HUES48 (cell line): ENCODE data around the gene ARL8A.

Source experiments
- H3K27ac ChIP-seq: one replicate; pipeline ENCODE4 v1.7.0; 2013; ENCODE audit warnings: low read depth, low read length, inconsistent platforms
- H3K27me3 ChIP-seq: 2 replicates; pipeline ENCODE4 v1.6.1; 2013; ENCODE audit warnings: mild to moderate bottlenecking, low read length; ENCODE audit not compliant: control insufficient read depth, insufficient read depth
- H3K36me3 ChIP-seq: 2 replicates; pipeline ENCODE4 v1.6.1; 2013; ENCODE audit warnings: low read length; ENCODE audit not compliant: control insufficient read depth, insufficient read depth
- H3K4me1 ChIP-seq: 2 replicates; pipeline ENCODE4 v1.6.1; 2013; ENCODE audit warnings: mild to moderate bottlenecking, low read length; ENCODE audit not compliant: control insufficient read depth, insufficient read depth
- H3K4me3 ChIP-seq: 2 replicates; pipeline ENCODE4 v1.5.1; 2013; ENCODE audit warnings: mild to moderate bottlenecking, low read depth, low read length
- H3K9ac ChIP-seq: 2 replicates; pipeline ENCODE4 v1.6.1; 2013; ENCODE audit warnings: mild to moderate bottlenecking, low read depth, low read length, moderate library complexity
- H3K9me3 ChIP-seq: 2 replicates; pipeline ENCODE4 v1.6.1; 2013; ENCODE audit warnings: low read length; ENCODE audit not compliant: control insufficient read depth, insufficient read depth

ARL8A gene

DNA sequence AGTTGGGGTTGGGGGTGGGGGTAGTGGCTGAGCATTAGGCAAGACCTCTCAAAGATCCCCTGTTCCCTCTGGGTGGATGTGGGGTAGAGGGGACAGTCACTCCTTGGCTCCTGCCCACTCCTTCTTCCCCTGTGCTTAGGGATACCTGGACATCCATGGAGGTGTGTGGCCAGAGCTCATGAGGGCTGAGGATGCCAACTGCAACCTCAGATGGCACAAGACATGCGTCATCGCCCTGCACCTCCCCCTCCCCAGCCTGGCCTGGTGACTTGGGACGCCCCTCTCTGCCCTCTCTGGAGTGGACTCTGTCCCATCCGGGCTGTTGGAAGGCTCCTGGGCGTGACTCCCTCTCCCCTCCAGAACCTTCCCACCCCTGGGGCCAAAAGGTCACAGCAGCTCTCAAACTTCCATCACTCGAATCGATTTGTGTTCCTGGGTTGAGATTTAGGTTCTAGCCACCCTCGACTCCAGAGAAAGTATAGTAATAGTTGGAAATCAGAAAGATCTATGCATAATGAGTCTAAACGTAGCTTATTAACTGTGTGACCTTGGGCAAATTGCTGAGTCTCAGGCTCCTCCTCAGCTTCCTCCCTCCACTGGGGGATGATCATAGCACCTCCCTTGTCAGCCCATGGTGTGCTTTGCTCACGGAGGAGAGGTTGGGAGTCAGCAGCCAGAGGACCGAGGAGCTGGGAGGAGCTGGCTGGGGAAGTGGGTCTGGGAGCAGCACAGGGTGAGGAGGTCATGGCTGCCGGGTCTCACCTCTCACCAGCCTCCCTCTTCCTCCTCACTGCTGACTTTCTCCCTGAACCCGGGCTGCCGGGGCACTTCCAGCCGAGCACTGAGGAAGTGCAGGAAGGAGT is 18.1 kb upstream of the ARL8A start:
- Histone ChIP-seq H3K9ac (no peak overlapping the region), H3K27ac (no peak overlapping the region), H3K4me1 (peaks cover 20% of the 10 kb centered on the region; the same call in 1 of the 2 replicates), H3K4me3 (no peak overlapping the region), H3K9me3 (no peaks in the 10 kb centered on the region), H3K27me3 (no peaks in the 10 kb centered on the region), H3K36me3 (no peaks in the 10 kb centered on the region)

DNA sequence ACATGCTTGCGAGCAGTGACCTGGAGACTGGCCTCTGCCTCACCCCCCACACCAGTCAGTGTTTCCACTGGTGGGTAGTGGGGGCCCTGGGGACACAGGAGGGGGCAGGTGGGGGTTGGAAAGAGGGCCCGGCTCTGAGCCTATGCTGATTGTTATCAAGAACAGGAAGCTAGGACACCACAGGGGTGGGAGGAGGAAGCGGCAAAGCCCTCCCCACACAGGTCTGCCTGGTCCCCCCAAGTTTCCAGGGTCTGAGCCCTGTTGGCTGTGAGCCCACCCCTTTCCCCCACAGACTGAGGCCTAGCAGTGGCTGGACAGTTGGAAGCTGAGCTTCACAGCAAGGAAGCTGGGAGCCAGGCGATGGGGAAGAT is 17.5 kb upstream of the ARL8A start:
- peaks cover 20% of the 10 kb centered on the region; the same call in 1 of the 2 replicates for H3K4me1 ChIP-seq
- no peak overlapping the region for H3K4me3 ChIP-seq
- H3K9ac ChIP-seq: no peak overlapping the region
- H3K27ac ChIP-seq: no peak overlapping the region
- no peaks in the 10 kb centered on the region for H3K36me3 ChIP-seq
- no peaks in the 10 kb centered on the region for H3K27me3 ChIP-seq
- no peaks in the 10 kb centered on the region for H3K9me3 ChIP-seq

DNA sequence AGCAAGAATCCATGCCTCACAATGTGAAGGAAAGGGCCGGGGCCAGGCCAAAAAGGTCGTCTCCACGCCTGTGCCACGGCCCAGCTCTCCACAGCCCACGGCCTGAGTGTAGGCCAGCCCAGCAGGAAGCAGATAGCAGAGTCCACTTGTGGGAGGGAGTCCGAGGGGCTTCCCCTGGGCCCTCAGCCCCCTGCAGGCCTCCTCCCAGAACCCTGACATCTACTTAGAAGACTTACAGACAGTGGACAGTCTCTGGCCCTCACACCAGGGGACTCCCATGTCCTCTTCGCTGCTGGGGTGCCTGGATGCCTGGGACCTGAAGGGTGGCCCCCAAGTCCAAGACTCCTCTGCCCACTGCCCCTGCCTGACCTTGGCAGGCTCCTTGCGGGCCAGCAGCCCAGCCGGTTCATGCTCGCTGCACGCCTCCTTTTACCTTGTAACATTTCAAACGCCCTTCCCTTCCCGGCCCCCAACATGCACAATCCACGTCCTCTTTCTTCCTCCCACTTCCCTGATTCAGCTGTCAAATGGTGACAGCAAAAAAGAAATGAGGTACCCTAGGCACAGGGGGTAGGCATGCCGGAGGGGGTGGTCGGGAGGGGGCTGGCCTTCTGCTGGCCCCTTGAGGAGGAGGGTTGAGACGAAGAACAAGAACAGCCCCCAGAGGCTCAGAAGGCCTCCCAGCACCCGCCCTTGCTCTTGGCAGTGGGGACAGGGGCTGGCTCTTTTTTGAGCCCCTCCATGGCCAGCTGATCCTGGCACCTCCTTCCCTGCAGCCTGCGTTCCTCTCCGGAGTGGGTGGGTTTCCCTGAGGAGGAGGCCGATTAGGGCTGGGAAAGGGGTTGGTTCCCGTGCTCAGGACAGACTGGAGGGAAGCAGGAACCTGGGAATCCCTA is 16.9 kb upstream of the ARL8A start:
- Histone ChIP-seq H3K36me3 (no peaks in the 10 kb centered on the region), H3K4me1 (peaks cover 20% of the 10 kb centered on the region; the same call in 1 of the 2 replicates), H3K27ac (no peak overlapping the region), H3K9me3 (no peaks in the 10 kb centered on the region), H3K27me3 (no peaks in the 10 kb centered on the region), H3K4me3 (no peak overlapping the region), H3K9ac (no peak overlapping the region)

DNA sequence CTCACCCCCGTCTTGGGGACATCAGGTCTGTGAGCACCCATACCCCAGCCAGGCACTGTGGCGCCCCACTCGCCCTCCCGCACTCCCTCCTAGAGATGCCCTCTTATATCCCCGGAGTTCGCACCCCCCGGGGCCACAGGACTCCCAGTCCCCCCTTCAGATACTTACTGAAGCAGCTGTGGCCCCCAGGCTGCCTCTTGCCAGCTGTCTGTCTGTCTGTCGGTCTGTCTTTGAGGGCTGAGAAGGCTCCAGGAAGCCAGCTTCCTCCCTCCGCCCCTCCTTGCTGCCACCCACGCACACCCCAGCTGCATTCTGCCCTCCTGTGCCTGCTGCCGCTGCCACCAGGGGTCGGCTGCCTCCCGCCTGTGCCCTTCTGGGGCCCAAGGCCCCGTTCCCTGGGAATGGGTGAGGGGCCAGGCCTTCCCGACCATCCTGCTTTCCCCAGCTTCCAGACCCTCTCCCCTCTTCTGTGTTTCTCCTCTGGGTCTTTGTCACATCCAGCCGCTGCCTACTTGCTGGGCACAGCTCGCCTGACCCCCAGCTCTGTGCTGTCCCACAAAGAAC is 15.9 kb upstream of the ARL8A start, which contains the start of gene PTPN7:
Gene PTPN7 (minus strand): TSS at position 226 of the 564 bp plus-strand sequence. CDS start 1,200 bp downstream, outside the sequence.
- H3K9me3 ChIP-seq: no peaks in the 10 kb centered on the region
- peaks cover 14% of the 10 kb centered on the region; the same call in 1 of the 2 replicates for H3K4me1 ChIP-seq
- no peak within 1 kb of the TSS for H3K27ac ChIP-seq
- no peaks in the 10 kb centered on the region for H3K27me3 ChIP-seq
- H3K4me3 ChIP-seq: no peak within 1 kb of the TSS
- H3K9ac ChIP-seq: no peak within 1 kb of the TSS
- no peaks in the 10 kb centered on the region for H3K36me3 ChIP-seq

DNA sequence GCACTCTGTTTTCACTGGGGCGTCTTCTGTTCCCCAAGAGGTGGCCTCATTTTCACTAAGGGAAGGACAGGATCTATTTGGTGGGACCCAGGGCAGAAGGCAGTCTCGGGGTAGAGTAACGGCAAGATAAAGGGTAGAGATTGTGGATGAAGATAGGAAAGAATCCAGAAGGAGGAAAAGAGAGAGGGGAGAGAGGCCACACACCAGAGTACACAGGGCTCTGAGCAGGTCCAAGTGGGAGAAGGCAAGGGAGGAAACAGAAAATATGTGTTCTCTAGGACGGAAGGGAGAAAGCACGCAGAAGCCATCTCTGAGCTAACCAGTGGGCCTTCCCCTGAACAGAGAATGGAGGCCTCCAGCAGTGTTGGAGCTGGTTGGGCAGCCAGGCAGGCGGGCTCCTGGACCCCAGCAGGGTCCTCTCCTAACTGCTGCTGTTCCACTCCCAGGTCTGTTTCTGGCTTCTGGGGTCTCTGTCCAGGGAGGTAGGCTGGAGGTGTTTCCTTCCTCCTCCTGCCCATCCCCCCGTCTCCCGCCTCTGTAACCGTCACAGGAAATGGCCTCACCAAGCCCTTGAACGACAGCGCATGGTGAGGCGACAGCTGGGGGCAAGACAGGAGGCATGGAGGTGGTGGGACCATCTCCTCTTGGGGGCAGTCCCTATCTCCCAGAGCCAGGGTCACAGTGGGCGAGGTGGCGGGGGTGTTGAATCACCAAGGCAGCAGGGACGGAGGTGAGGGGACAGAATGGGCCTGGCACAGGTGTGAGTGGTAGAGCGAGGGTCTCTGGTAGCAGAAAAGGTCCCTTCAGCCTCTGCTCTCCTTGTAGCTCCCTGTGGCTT is 15.2 kb upstream of the ARL8A start:
- H3K4me1 ChIP-seq: peaks cover 14% of the 10 kb centered on the region; the same call in 1 of the 2 replicates
- H3K27me3 ChIP-seq: no peaks in the 10 kb centered on the region
- H3K36me3 ChIP-seq: no peaks in the 10 kb centered on the region
- no peaks in the 10 kb centered on the region for H3K9me3 ChIP-seq
- no peak overlapping the region for H3K9ac ChIP-seq
- no peak overlapping the region for H3K27ac ChIP-seq
- no peak overlapping the region for H3K4me3 ChIP-seq

DNA sequence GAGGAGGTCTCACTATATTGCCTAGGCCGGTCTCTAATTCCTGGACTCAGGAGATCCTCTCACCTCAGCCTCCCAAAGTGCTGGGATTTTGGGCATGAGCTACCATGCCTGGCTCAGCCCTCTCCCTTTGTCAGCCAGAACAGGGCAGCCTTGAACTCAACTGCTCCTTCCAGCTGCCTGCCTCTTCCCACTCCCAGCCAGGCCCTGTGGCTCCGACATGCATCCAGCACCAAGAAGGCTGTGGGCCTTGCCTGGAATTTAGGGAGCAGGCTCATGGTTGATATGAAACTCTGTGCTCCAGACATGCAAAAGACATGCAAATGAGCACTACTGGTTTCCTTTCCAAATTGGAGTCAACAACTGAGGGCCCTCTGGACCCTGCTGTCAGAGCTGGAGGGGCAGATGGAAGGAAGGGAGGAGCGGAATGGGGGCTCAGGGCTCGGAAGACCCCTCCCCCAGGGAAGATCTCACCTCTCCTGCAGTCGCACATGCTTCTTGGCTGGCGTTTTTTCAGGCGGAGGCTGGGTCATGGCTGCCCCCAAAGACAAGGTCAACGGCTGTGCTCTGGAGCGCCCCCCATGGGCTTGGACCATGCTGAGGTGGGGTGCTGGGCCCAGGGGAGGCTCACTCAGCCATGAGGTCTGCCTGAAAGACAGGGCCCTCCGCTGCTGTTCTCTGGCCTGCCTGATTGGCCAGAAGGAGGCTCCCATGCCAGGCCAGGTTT is 14.4 kb upstream of the ARL8A start:
- Histone ChIP-seq H3K4me1 (peaks cover 19% of the 10 kb centered on the region), H3K27me3 (no peaks in the 10 kb centered on the region), H3K27ac (no peak overlapping the region), H3K9ac (no peak overlapping the region), H3K9me3 (no peaks in the 10 kb centered on the region), H3K4me3 (no peak overlapping the region), H3K36me3 (no peaks in the 10 kb centered on the region)

DNA sequence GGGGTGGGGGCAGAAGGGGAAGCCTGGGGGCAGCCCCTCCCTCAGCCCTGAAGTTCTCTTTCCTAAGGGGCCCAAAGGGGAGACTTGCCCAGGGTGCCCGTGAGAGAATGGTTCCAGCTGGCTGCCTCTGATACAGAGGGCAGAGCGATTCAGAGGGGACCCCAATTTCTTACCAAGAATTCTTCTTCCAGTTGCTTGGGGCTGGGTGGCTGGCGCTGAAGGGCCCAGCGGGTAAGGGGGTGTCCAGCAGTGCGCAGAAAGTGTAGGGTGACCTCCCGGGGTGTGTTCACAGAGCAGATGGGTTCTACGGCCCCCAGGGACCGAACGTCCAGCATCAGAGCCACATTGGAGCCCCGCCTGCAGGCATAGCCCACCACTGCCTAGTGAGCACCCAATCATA is 13.4 kb upstream of the ARL8A start:
- H3K9ac ChIP-seq: no peak overlapping the region
- H3K4me1 ChIP-seq: peaks cover 19% of the 10 kb centered on the region
- H3K27ac ChIP-seq: no peak overlapping the region
- H3K4me3 ChIP-seq: no peak overlapping the region
- H3K27me3 ChIP-seq: no peaks in the 10 kb centered on the region
- no peaks in the 10 kb centered on the region for H3K9me3 ChIP-seq
- H3K36me3 ChIP-seq: no peaks in the 10 kb centered on the region

DNA sequence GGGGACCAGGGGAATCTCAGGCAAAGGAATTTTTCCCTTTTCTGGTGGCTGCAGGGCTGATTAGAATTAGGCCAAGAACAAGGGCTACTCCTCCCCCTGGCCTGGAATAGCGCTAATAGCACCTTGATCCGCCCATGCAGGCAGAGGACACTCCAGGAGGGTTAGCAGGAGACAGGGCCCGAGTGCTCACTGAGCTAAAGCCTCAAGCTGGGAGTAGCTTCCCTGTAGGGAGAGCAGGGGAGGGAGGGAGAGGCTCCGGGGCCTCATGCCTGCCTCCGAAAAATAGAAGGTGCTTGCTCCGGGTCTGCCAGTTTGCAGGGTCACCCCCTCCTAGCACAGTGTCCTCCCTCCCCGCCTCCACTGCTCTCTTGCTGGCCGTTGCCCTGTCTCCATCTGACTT is 12.1 kb upstream of the ARL8A start:
- Histone ChIP-seq H3K27me3 (no peaks in the 10 kb centered on the region), H3K9me3 (no peaks in the 10 kb centered on the region), H3K4me3 (no peak overlapping the region), H3K36me3 (no peaks in the 10 kb centered on the region), H3K27ac (no peak overlapping the region), H3K4me1 (peaks cover 19% of the 10 kb centered on the region), H3K9ac (no peak overlapping the region)

DNA sequence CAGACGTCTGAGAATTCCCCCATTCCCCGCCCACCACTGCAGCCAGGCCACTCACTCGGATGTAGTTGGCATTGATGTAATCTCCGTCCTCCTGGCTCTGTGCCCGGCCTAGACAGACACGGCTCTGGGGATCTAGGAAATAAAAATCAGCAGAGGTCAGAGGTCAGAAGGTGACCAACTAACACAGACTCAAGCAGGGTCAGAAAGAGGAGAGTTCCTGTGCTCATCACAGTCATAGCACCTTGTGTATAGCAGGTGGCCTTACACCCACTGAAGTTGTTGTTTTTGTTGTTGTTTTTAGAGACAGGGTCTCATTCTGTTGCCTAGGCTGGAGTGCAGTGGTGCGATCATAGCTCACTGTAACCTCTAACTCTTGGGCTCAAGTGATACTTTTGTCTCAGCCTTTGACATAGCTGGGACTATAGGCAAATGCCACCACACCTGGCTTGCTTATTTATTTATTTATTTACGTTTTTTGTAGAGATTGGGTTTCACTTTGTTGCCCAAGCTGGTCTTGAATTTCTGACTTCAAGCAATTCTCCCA is 11.0 kb upstream of the ARL8A start:
- H3K4me1 ChIP-seq: peaks cover 19% of the 10 kb centered on the region
- no peak overlapping the region for H3K4me3 ChIP-seq
- H3K27me3 ChIP-seq: no peaks in the 10 kb centered on the region
- H3K36me3 ChIP-seq: no peaks in the 10 kb centered on the region
- no peak overlapping the region for H3K27ac ChIP-seq
- H3K9me3 ChIP-seq: no peaks in the 10 kb centered on the region
- H3K9ac ChIP-seq: no peak overlapping the region
